ENCODE results near the gene CTSA.
A peak's percentile ranks its signal among the peaks of the same experiment; 100 is the strongest.
"Not testable (repeated sequence)": the region's sequence is repeated elsewhere in the genome, so short reads cannot be mapped to it uniquely, and the experiment has no call there.

Gene CTSA

GRCh38 chr20:45918779-45919537 lies 27.8 kb downstream of the CTSA start:
- no peak for DNase-seq (ENCODE audit: low read depth)

GRCh38 chr20:45919542-45920399 lies 28.6 kb downstream of the CTSA start:
- DNase-seq (ENCODE audit: low read depth) = no peak

GRCh38 chr20:45920462-45921336 lies 29.6 kb downstream of the CTSA start:
- no peak for DNase-seq (ENCODE audit: low read depth)

GRCh38 chr20:45921337-45922189 lies 30.4 kb downstream of the CTSA start:
- no peak for DNase-seq (ENCODE audit: low read depth)

GRCh38 chr20:45924391-45925261 lies 33.5 kb downstream of the CTSA start:
- DNase-seq (ENCODE audit: low read depth) = no peak

- no peak for DNase-seq (ENCODE audit: low read depth)
Observed at GRCh38 chr20:45925821-45926506, 34.8 kb downstream of the CTSA start.

- no peak for DNase-seq (ENCODE audit: low read depth)
Observed at GRCh38 chr20:45926731-45927070, 35.6 kb downstream of the CTSA start.

- DNase-seq (ENCODE audit: low read depth) = no peak
Observed at GRCh38 chr20:45927071-45927878, 36.1 kb downstream of the CTSA start.

- DNase-seq (ENCODE audit: low read depth) = not testable (repeated sequence)
Observed at GRCh38 chr20:45931680-45932079, 40.5 kb downstream of the CTSA start.

- DNase-seq (ENCODE audit: low read depth) = no peak
Observed at GRCh38 chr20:45933266-45934045, 42.3 kb downstream of the CTSA start.

GRCh38 chr20:45934046-45934585 lies 43.0 kb downstream of the CTSA start:
- no peak for DNase-seq (ENCODE audit: low read depth)

GRCh38 chr20:45934586-45935415 lies 43.7 kb downstream of the CTSA start, which contains the start of gene PCIF1:
Gene PCIF1, plus strand, starts transcription at chr20:45934683. Its CDS starts 4,317 bp downstream, at chr20:45939000.
- peak; percentile 83 for DNase-seq (ENCODE audit: low read depth)

- no peak for DNase-seq (ENCODE audit: low read depth)
Observed at GRCh38 chr20:45935416-45936046, 44.4 kb downstream of the CTSA start.

- DNase-seq (ENCODE audit: low read depth) = no peak
Observed at GRCh38 chr20:45937765-45938164, 46.6 kb downstream of the CTSA start.

- DNase-seq (ENCODE audit: low read depth) = no peak
Observed at GRCh38 chr20:45938727-45939438, 47.7 kb downstream of the CTSA start.

GRCh38 chr20:45940053-45940452 lies 48.9 kb downstream of the CTSA start:
- DNase-seq (ENCODE audit: low read depth) = no peak

Data from GM04503 (cell line).